Memory B cell (primary cell): ENCODE data around the gene IL1RL1.
A peak's percentile ranks its signal among the peaks of the same experiment; 100 is the strongest.

Experiments
- ATAC-seq: fragments of 150-1000 bp; cut with Tn5 transposase; 2 replicates; pipeline ENCODE4 v1.10.0; 2021; ENCODE audit warnings: low read depth, mild to moderate bottlenecking, moderate library complexity
- DNase-seq, 2 donors: peaks; one replicate each; pipeline ENCODE4 v3.0.0; 2022; ENCODE audit warnings: low spot score in 2 of 2
- H3K27ac Mint-ChIP-seq: one replicate; pipeline ENCODE4 v1.8.0; 2022; ENCODE audit warnings: mild to moderate bottlenecking, moderate library complexity, mixed read lengths
- H3K27me3 Mint-ChIP-seq: one replicate; pipeline ENCODE4 v1.8.0; 2022; ENCODE audit warnings: mixed read lengths
- H3K36me3 Mint-ChIP-seq: one replicate; pipeline ENCODE4 v1.8.0; 2022; ENCODE audit warnings: mild to moderate bottlenecking, mixed read lengths
- H3K4me1 Mint-ChIP-seq: one replicate; pipeline ENCODE4 v1.8.0; 2022; ENCODE audit warnings: mixed read lengths
- H3K4me3 Mint-ChIP-seq: one replicate; pipeline ENCODE4 v1.8.0; 2022; ENCODE audit warnings: mild to moderate bottlenecking, moderate library complexity, mixed read lengths
- H3K9me3 Mint-ChIP-seq: one replicate; pipeline ENCODE4 v1.8.0; 2022; ENCODE audit warnings: mixed read lengths

The IL1RL1 gene

DNA sequence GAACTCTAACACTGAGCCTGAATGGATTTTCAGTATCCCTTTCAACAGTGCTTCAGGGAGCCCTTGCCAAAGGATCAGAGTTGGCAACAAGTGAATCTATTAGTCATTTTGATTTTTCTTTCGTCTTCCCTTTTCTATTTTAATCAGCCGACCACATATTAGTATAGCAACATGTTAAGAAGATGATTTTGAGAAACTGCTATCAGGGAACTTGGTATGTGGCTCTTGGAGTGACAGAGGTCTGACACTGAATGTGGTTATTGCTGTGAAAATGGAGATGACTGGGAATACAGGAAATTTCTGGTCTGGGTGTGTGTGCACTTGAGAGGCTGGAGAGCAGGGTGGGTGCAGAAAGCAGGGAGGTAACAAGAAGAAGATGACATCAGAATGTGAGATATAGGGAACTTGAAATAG lies 28.7 kb upstream of the IL1RL1 start:
- DNase-seq (no peak), ATAC-seq (no peak)
- peaks cover 7% of the 10 kb centered on the region for H3K27me3 Mint-ChIP-seq
- H3K27ac Mint-ChIP-seq: no peak overlapping the region
- H3K36me3 Mint-ChIP-seq: no peaks in the 10 kb centered on the region
- H3K4me3 Mint-ChIP-seq: no peak overlapping the region
- H3K9me3 Mint-ChIP-seq: no peaks in the 10 kb centered on the region
- no peaks in the 10 kb centered on the region for H3K4me1 Mint-ChIP-seq

DNA sequence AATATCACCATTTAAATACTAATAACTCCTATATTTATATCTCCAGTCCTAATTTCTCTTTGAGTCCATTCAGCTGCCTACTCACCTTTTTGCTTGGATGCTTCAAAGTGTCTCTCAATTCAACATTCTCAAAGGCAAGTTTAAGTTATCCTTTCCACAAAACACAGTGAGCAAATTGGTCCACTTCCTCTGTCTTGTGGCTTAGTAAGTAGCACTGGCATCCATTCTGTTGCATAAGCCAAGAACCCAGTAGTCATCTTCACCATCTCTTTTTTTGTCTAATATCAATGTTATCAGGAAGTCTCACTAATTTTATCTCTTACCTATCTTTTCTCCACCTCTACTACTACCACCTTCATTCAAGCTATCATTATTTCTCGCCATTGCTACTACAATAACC lies 27.4 kb upstream of the IL1RL1 start:
- no peaks in the 10 kb centered on the region for H3K4me1 Mint-ChIP-seq
- peaks cover 4% of the 10 kb centered on the region for H3K27me3 Mint-ChIP-seq
- DNase-seq (no peak), ATAC-seq (no peak)
- H3K27ac Mint-ChIP-seq: no peak overlapping the region
- no peaks in the 10 kb centered on the region for H3K9me3 Mint-ChIP-seq
- H3K4me3 Mint-ChIP-seq: no peak overlapping the region
- no peaks in the 10 kb centered on the region for H3K36me3 Mint-ChIP-seq

DNA sequence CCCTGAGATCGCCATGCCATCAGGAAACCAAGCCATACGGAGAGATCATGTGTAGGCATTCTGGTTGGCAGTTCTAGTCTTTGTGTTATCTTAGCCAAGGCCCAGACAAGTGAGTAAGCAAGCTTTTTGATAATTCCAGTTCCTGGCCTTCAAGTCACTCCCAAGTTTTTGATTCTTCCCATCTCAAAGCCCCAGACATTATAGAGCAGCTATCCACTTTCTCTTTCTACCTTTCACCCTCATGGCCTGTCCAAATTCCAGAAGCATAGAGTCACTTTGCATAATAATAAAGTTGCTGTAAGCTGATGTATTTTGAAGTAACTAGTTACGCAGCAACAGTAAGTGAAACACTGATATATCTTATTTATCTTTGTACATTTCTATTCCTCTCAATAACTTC lies 26.8 kb upstream of the IL1RL1 start:
- Mint-ChIP-seq H3K36me3 (no peaks in the 10 kb centered on the region), H3K27me3 (peaks cover 5% of the 10 kb centered on the region), H3K4me3 (no peak overlapping the region), H3K9me3 (no peaks in the 10 kb centered on the region), H3K27ac (no peak overlapping the region), H3K4me1 (no peaks in the 10 kb centered on the region)
- ATAC-seq (no peak), DNase-seq (no peak)

DNA sequence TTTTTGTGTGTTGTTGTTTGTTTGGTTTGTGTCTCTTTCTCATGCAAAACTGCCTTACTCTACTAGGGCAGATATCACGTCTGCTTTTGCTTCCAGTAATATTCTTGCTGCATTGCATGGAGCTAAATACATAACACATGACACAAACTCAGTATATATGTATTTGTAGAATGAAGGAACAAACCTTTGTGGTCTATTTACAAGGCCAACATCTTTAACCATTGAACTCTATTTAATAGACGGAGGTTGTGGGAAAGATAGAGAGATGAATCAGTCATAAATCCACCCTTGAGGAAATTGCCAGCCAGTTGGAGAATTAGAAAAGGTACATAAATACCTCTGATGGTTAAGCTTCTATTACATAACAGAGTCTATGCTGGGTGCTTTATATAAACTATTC lies 26.0 kb upstream of the IL1RL1 start:
- Mint-ChIP-seq H3K36me3 (no peaks in the 10 kb centered on the region), H3K4me1 (no peaks in the 10 kb centered on the region), H3K27ac (no peak overlapping the region), H3K27me3 (peaks cover 9% of the 10 kb centered on the region), H3K9me3 (no peaks in the 10 kb centered on the region), H3K4me3 (no peak overlapping the region)
- ATAC-seq (no peak), DNase-seq (no peak)

DNA sequence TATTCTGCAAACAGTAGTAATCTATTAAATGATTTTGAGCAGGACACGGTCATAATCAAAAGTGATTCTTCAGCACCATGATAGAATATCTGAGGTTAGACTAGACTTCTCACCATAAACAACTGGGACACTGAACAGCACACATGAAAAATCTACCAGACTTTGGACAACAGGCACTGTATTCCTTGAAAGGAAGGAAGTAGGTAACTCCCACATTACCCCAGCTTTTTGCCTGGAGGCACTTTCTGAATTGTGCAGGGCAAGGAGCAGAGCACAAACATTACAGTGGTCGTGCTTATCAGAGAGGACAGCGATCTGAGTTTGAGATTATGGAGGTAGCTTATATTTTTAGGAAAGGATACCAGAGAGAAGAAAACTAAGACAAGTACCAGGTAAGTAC lies 25.3 kb upstream of the IL1RL1 start:
- ATAC-seq (no peak), DNase-seq (no peak)
- peaks cover 12% of the 10 kb centered on the region for H3K27me3 Mint-ChIP-seq
- no peak overlapping the region for H3K4me3 Mint-ChIP-seq
- H3K4me1 Mint-ChIP-seq: no peaks in the 10 kb centered on the region
- no peaks in the 10 kb centered on the region for H3K9me3 Mint-ChIP-seq
- no peak overlapping the region for H3K27ac Mint-ChIP-seq
- H3K36me3 Mint-ChIP-seq: no peaks in the 10 kb centered on the region

DNA sequence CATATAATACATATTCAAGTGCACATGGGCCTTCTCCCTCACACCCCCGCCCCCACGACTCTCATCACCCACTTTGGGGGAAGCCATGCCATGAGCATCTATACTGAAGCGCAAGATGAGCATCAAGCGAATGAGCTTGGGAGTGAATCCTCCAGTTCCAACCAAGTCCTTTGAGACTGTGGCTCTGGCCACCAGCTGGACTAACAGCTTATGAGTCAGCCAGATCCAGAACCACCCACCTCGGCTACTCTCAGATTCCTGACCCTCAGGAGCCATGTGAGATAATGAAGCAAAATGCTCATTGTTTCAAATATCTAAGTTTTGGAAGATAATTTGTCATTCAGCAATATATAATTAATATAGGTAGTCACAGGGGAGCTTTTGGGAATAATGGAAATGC lies 22.2 kb upstream of the IL1RL1 start:
- peaks cover 15% of the 10 kb centered on the region for H3K27me3 Mint-ChIP-seq
- DNase-seq (no peak), ATAC-seq (no peak)
- peaks cover 2% of the 10 kb centered on the region for H3K4me1 Mint-ChIP-seq
- H3K36me3 Mint-ChIP-seq: no peaks in the 10 kb centered on the region
- no peak overlapping the region for H3K4me3 Mint-ChIP-seq
- H3K27ac Mint-ChIP-seq: no peak overlapping the region
- no peaks in the 10 kb centered on the region for H3K9me3 Mint-ChIP-seq

DNA sequence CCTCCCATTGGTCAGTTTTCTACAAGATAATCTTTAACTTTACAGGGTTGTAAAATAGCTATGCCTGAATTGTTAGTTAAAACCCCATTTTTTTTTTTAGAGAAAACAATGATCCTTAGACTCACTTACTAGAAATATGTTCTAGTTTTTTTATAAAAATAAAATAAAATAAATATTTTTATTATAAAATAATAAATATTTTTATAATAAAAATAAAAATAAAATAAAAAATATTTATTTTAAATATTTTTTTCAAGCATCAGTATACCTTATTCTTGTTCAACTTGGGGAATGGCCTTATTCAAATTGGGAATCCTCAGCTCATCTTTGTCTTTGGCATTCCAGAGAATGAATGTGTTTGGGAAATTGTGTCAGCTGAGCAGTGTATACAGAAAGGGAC lies 20.8 kb upstream of the IL1RL1 start:
- H3K27me3 Mint-ChIP-seq: peaks cover 15% of the 10 kb centered on the region
- ATAC-seq (no peak), DNase-seq (no peak)
- H3K36me3 Mint-ChIP-seq: no peaks in the 10 kb centered on the region
- no peak overlapping the region for H3K4me3 Mint-ChIP-seq
- peaks cover 2% of the 10 kb centered on the region for H3K4me1 Mint-ChIP-seq
- H3K27ac Mint-ChIP-seq: no peak overlapping the region
- no peaks in the 10 kb centered on the region for H3K9me3 Mint-ChIP-seq

DNA sequence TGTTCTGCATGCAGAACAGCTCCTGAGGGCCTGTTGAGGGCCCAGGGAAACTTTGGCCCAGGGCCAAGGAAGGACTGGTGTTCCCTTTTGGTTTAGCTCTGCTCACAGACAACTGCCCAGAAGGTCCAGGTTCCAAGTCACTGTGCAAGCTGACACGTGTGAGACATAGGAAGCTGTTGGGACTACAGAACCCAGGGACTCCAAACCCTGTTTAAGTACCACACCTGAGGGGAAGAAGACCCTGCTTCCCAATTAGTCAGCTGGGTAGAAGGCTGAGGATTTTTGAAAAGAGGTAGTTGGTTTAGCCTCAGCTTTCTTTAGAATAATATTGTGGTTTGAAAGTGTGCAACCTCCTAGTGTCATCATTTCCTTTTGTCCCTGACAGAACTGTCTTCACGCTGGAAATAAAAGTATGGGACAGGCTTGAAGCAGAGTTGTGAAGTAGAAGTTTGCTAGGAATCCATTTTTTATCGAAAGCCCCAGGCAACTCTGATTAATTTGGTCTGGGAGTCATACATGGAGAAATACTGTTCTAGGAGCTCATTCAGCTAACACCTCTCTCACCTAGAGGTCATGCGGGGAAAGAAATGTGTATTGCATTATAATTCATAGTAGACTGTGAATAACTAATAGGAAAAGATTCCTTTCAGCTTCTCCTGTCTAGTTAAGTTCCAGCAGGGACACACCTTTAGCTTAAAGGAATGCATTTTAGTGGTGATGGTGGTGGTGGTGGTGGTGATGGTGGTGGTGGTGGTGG lies 19.9 kb upstream of the IL1RL1 start:
- no peak overlapping the region for H3K4me3 Mint-ChIP-seq
- no peaks in the 10 kb centered on the region for H3K36me3 Mint-ChIP-seq
- DNase-seq (no peak), ATAC-seq (no peak)
- peaks cover 15% of the 10 kb centered on the region for H3K27me3 Mint-ChIP-seq
- no peak overlapping the region for H3K27ac Mint-ChIP-seq
- H3K4me1 Mint-ChIP-seq: peaks cover 2% of the 10 kb centered on the region
- no peaks in the 10 kb centered on the region for H3K9me3 Mint-ChIP-seq

DNA sequence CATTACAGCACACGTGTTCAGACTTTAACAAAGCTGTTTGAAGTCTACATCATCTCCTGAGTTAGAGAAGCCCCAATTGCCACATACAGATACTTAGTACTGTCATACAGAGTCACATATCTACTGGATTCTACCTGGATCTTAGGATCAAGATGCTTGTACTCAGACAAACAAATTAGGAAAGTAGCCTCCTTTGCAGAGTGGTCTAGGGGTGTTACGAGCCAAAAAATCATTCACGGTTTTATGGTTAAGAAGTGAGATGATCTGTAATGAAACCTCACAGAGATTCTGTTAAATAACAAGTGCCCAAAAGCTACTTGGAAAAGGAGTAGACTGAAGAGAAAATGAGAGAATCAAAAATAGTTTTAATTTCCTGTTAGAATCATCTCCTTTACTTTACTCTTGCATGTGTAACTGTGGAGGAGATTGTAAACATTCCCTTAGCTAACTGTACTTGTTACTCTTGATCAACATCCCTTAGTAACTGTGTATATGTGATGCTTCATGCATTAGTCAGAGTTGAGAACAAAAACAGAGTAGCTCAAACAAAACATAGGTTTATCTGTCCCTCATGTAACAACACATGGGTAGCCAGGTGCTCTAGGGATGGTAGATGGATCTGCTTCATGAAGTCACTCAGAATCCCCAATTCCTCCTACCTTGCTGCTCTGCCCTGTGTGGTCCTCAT lies 16.4 kb upstream of the IL1RL1 start:
- Mint-ChIP-seq H3K27ac (no peak overlapping the region), H3K4me1 (peaks cover 2% of the 10 kb centered on the region), H3K36me3 (no peaks in the 10 kb centered on the region), H3K9me3 (no peaks in the 10 kb centered on the region), H3K27me3 (peaks cover 7% of the 10 kb centered on the region), H3K4me3 (no peak overlapping the region)
- DNase-seq (no peak), ATAC-seq (no peak)

DNA sequence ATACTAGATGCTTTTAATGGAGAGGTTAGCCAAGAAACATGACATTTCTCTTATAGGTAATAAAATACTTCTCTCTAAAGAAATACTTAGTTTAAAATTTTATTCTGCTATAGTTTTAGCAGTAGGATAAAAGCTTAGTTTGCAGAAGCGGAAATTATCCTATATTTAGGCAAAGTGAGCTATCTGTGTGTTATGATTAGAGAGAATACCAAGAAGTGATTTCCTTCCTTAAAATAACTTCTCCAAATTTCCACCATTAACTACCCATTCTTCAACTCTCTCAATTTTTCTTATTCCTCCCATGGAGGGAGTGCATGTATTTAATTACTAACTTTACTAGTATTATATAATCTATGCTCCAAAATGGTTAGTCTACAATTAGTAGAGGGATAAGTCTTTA lies 15.8 kb upstream of the IL1RL1 start:
- Mint-ChIP-seq H3K36me3 (no peaks in the 10 kb centered on the region), H3K9me3 (no peaks in the 10 kb centered on the region), H3K4me3 (no peak overlapping the region), H3K27me3 (peaks cover 6% of the 10 kb centered on the region), H3K27ac (no peak overlapping the region), H3K4me1 (peaks cover 2% of the 10 kb centered on the region)
- ATAC-seq (no peak), DNase-seq (no peak)

DNA sequence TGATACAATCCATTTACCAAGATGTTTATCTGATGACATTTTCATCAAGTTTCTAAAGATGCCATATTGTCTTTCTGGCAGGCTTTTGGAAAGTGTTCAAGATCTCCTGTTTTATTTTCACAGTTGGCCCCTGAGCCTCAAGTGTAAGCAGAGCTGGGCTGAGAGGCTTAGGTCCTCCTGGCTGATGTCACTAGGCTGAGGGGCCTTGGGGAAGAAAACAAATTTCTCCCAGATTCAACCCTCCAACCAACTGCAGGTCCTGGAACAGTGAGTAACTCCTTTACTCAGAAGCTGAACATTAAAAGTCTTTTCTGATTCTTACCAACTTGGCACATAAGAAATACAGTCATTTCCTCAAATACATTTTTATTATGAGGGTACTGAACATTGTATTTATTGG lies 14.9 kb upstream of the IL1RL1 start:
- Mint-ChIP-seq H3K27ac (no peak overlapping the region), H3K4me3 (no peak overlapping the region), H3K36me3 (no peaks in the 10 kb centered on the region), H3K9me3 (no peaks in the 10 kb centered on the region), H3K4me1 (peaks cover 2% of the 10 kb centered on the region), H3K27me3 (peaks cover 3% of the 10 kb centered on the region)
- no peak for ATAC-seq
- DNase-seq: no peak

DNA sequence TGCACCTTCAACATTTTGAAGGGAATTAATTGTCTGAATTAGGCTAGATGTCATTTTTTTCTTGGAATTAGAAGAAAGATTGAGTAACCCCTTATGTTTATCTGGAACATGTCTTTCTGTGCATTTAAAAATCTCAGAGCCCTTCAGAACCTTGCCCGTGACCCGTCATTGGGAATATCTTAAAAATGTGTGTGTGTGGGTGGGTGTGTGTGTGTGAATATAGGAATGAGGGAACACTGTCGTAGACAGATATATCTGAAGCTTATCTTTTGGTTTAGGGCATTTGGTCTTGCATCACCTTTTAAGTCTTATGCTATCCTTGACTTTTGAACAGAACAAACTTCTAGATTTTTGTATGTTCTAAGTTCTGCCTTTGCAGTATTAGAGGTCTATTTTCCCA lies 13.5 kb upstream of the IL1RL1 start:
- no peaks in the 10 kb centered on the region for H3K36me3 Mint-ChIP-seq
- ATAC-seq (no peak), DNase-seq (no peak)
- H3K27me3 Mint-ChIP-seq: peaks cover 7% of the 10 kb centered on the region
- no peaks in the 10 kb centered on the region for H3K9me3 Mint-ChIP-seq
- no peak overlapping the region for H3K27ac Mint-ChIP-seq
- peaks cover 7% of the 10 kb centered on the region for H3K4me1 Mint-ChIP-seq
- H3K4me3 Mint-ChIP-seq: no peak overlapping the region

DNA sequence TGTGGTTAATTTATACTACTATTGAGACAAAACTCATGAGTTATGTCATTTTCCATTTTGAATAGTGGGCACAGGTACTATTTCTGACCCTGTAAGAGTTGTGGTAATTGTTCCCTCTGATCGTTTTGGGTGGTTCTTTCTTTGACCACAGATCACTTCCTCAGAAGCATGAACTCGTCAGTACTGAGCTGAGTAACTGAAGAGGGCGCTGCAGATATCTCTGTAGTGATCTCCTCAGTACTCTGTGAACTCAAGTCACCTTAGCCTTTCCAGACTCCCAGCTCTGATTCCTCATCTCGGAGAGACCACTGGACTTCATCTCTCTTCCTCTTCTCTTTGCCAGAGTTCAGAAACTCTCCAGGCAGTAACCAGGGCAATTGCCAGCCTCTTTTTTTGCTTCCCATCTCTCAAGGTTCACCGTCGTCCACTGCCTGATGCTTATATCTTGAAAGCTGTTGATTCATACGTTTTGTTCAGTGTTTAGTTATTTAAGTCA lies 9.4 kb upstream of the IL1RL1 start:
- Mint-ChIP-seq H3K27ac (no peak overlapping the region), H3K4me1 (peaks cover 6% of the 10 kb centered on the region), H3K4me3 (no peak overlapping the region), H3K36me3 (no peaks in the 10 kb centered on the region), H3K27me3 (peaks cover 15% of the 10 kb centered on the region), H3K9me3 (no peaks in the 10 kb centered on the region)
- DNase-seq (no peak), ATAC-seq (peak; percentile 79)

DNA sequence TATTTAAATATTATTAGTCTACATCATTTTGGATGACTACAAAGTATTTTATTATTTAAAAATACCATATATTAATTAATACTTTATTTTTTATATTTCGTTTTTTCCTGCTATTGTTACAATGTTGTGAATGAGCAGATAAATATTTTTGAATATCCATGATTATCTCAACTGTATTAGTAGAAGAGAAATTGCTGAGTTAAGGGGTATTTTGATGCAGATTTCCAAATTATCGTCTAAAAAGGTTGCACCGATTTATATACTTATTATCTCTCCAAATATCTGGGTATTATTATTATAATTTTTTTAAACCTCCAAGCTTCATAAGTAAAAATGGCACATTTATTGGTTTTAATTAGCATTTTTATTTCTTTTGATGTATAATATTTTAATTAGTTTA lies 8.9 kb upstream of the IL1RL1 start:
- H3K27ac Mint-ChIP-seq: no peak overlapping the region
- no peaks in the 10 kb centered on the region for H3K36me3 Mint-ChIP-seq
- H3K4me1 Mint-ChIP-seq: peaks cover 6% of the 10 kb centered on the region
- no peaks in the 10 kb centered on the region for H3K9me3 Mint-ChIP-seq
- H3K4me3 Mint-ChIP-seq: no peak overlapping the region
- H3K27me3 Mint-ChIP-seq: peaks cover 16% of the 10 kb centered on the region
- no peak for DNase-seq
- no peak for ATAC-seq

DNA sequence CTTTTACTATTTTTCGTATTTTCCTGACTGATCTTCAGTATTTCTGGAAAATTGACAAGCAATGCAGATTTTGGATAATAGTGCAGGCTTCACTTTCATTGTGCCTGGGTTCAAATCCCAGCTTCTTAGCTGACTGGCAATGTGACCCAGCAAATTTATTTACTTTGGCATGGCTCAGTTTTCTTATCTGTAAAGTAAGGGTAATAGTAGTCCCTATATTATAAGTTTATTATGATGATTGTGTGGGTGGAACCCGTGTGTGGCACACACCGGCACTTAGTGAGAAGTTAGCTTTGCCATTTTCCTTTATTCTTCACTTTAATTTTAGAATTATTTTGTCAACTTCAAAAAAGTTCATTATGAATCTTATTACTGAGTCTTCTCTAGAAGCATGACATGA lies 7.8 kb upstream of the IL1RL1 start:
- H3K9me3 Mint-ChIP-seq: no peaks in the 10 kb centered on the region
- DNase-seq (no peak), ATAC-seq (no peak)
- H3K4me3 Mint-ChIP-seq: no peak overlapping the region
- peaks cover 6% of the 10 kb centered on the region for H3K4me1 Mint-ChIP-seq
- H3K27ac Mint-ChIP-seq: no peak overlapping the region
- no peaks in the 10 kb centered on the region for H3K36me3 Mint-ChIP-seq
- H3K27me3 Mint-ChIP-seq: peaks cover 24% of the 10 kb centered on the region
